GM06990 (cell line): Measurements from ENCODE around the gene SLC22A3.

Experiments
- DNase-seq: peaks from one replicate; pipeline ENCODE4 v3.0.0-alpha.2; 2011; ENCODE audit not compliant: insufficient read length; ENCODE audit errors: extremely low read depth
- H3K27me3 ChIP-seq: replicated peaks from 2 replicates; pipeline ENCODE4 v1.6.0; 2011; ENCODE audit warnings: low read length; ENCODE audit not compliant: control insufficient read depth, insufficient read depth
- H3K36me3 ChIP-seq: 2 replicates; pipeline ENCODE4 v1.5.1; 2011; ENCODE audit warnings: low read length; ENCODE audit not compliant: control insufficient read depth, insufficient read depth
- H3K4me3 ChIP-seq: replicated peaks from 2 replicates; pipeline ENCODE4 v1.5.1; 2011; ENCODE audit warnings: low read depth, mild to moderate bottlenecking, control low read depth, low read length
- CTCF ChIP-seq: IDR thresholded peaks from 2 replicates; pipeline ENCODE4 v1.5.1; 2011; ENCODE audit warnings: low read length, control low read depth, mild to moderate bottlenecking, inconsistent platforms; ENCODE audit not compliant: insufficient read depth, poor library complexity, severe bottlenecking

Gene SLC22A3

GRCh38 chr6:160316261-160316660 is 31.9 kb upstream of the SLC22A3 start:
- DNase-seq = no peak

GRCh38 chr6:160319246-160319645 is 28.9 kb upstream of the SLC22A3 start:
- no peaks in the 10 kb centered on the region for H3K36me3 ChIP-seq
- H3K4me3 ChIP-seq = no peak overlapping the region
- no peak for TF ChIP-seq CTCF
- DNase-seq = no peak
- no peaks in the 10 kb centered on the region for H3K27me3 ChIP-seq

More at GRCh38 chr6:160316261-160316660, 31.9 kb upstream of the SLC22A3 start:
- Histone ChIP-seq H3K36me3 (no peaks in the 10 kb centered on the region), H3K4me3 (no peak overlapping the region), H3K27me3 (no peaks in the 10 kb centered on the region)
- TF ChIP-seq CTCF = no peak

- Histone ChIP-seq H3K27me3 (no peaks in the 10 kb centered on the region), H3K4me3 (no peak overlapping the region), H3K36me3 (no peaks in the 10 kb centered on the region)
- no peak for TF ChIP-seq CTCF
- DNase-seq = no peak
Observed at GRCh38 chr6:160321729-160322505, 26.3 kb upstream of the SLC22A3 start.

- Histone ChIP-seq H3K27me3 (peaks cover 2% of the 10 kb centered on the region), H3K4me3 (no peak overlapping the region), H3K36me3 (no peaks in the 10 kb centered on the region)
- no peak for TF ChIP-seq CTCF
- DNase-seq = no peak
Observed at GRCh38 chr6:160327981-160328380, 20.2 kb upstream of the SLC22A3 start.

GRCh38 chr6:160328447-160328846 is 19.7 kb upstream of the SLC22A3 start:
- Histone ChIP-seq H3K4me3 (no peak overlapping the region), H3K27me3 (peaks cover 2% of the 10 kb centered on the region), H3K36me3 (no peaks in the 10 kb centered on the region)
- TF ChIP-seq CTCF = no peak
- no peak for DNase-seq
